ENCODE data around the gene RHBDD3. TPM values are rescaled to one million over a fixed set of nuclear protein-coding genes. Genes with fewer than 3 reads are reported as not detected.
A peak's percentile ranks its signal among the peaks of the same experiment; 100 is the strongest.

The RHBDD3 gene
- total and polyA plus RNA-seq, 9 of the 15 experiments (the other 6 are each of a cell fraction or from before 2014, with no cell fraction given): 0.32 to 35.6 (median 14.0) TPM

GRCh38 chr22:29292379-29292778, 24.6 kb upstream of the RHBDD3 start (continued):
- TF ChIP-seq U2AF2 (optimal IDR thresholded peaks at IDR 0.05; ENCODE audit: low read depth, low read length) (no peak), SMARCB1 (IDR thresholded peaks at IDR 0.05; ENCODE audit: insufficient read length, low read depth) (no peak)

GRCh38 chr22:29291215-29291614, 23.4 kb upstream of the RHBDD3 start:
- FAIRE-seq (no peak), ATAC-seq (peak; percentile 51; the same call in 2 of the 3 replicates), DNase-seq (ENCODE audit: extremely low read depth in 1 of 4, low spot score in 3 of 4) (no peak)
- ChIA-PET POLR2A (interaction anchor here (1.4 to 2.0 kb wide), 2 partner anchors 13 to 24 kb away, joined by 3 to 8 read pairs; no protein-coding TSS in a partner anchor), CTCF (ENCODE audit: low intra/inter-chr PET ratio) (no interaction called here)
- TF ChIP-seq ZBTB11 (CRISPR knock-in tag; IDR thresholded peaks at IDR 0.05) (no peak), MLLT1 (IDR thresholded peaks at IDR 0.05) (no peak), STAG1 (CRISPR knock-in tag; IDR thresholded peaks at IDR 0.05; ENCODE audit: borderline replicate concordance) (no peak), SIRT6 (IDR thresholded peaks at IDR 0.05; ENCODE audit: low read depth, low read length) (no peak), NONO (IDR thresholded peaks at IDR 0.05; ENCODE audit: low read depth in 2 of 2, low read length in 1 of 2) (no peak), ESRRB (CRISPR knock-in tag; IDR thresholded peaks at IDR 0.05; ENCODE audit: borderline replicate concordance) (no peak)
- H3K27ac ChIP-seq (ENCODE audit: extremely low read depth, low read depth, low read length): no peak overlapping the region
- intact Hi-C loops (cut with micrococcal nuclease) (no loop called here), in situ Hi-C loops (cut with MboI) (no loop called here)
- no peaks in the 10 kb centered on the region for H3K27me3 ChIP-seq (ENCODE audit: control insufficient read depth in 2 of 2, insufficient read depth in 2 of 2, low read length in 2 of 2)
- peaks cover 27% of the 10 kb centered on the region; the same call in 2 of the 3 replicates for H3K79me2 ChIP-seq (ENCODE audit: control insufficient read depth, insufficient read depth, low read length)
- H3K4me2 ChIP-seq (ENCODE audit: insufficient read depth, low read length): no peak overlapping the region
- 95% methylated on average over 7 of the region's 7 CpGs for WGBS (ENCODE audit: insufficient coverage, low coverage, missing lambda C conversion rate)
- H3K36me3 ChIP-seq (ENCODE audit: control insufficient read depth, insufficient read depth, low read length): peaks cover 99% of the 10 kb centered on the region
- no peaks in the 10 kb centered on the region for H3K9me1 ChIP-seq (ENCODE audit: control insufficient read depth, insufficient read depth, low read length)
- no peaks in the 10 kb centered on the region for H3K4me1 ChIP-seq (replicated peaks in 1 of 2; ENCODE audit: control insufficient read depth in 2 of 2, insufficient read depth in 2 of 2, low read length in 2 of 2)
- H2AFZ ChIP-seq (ENCODE audit: low read depth, low read length): no peak overlapping the region
- H3K9me3 ChIP-seq (replicated peaks; ENCODE audit: control insufficient read depth, insufficient read depth, low read depth, low read length): no peaks in the 10 kb centered on the region
- H3K4me3 ChIP-seq: no peak overlapping the region
- no peak overlapping the region for H3K9ac ChIP-seq (ENCODE audit: insufficient read depth in 1 of 2, low read depth in 2 of 2, low read length in 2 of 2)
- BruUV-seq (replicated peaks): TSS peak; percentile 14
- H4K20me1 ChIP-seq (replicated peaks; ENCODE audit: control insufficient read depth, insufficient read depth, low read length): 0 out of 2 replicates have a peak, but pooled peaks cover 2% of the 10 kb centered on the region

Data from K562 (cell line).